ENCODE measurements around the gene P3H4. TPM values are rescaled to one million over a fixed set of nuclear protein-coding genes. Genes with fewer than 3 reads are reported as not detected.
"Not testable (repeated sequence)": the region's sequence is repeated elsewhere in the genome, so short reads cannot be mapped to it uniquely, and the experiment has no call there.

P3H4 gene
- 10 to 100 TPM in 1 of 3 donors, 1 to 10 TPM in 2; 3.3 to 11.1 (median 9.7) TPM for polyA plus RNA-seq

- 0 to 1% (median 1%) methylated on average over 73 to 95 of the region's 96 CpGs for WGBS, 3 donors
- no peak within 1 kb of the TSS for H3K27ac ChIP-seq (ENCODE audit: low read depth, low read length)
Measured at GRCh38 chr17:41811549-41812380, at the start of gene P3H4. Gene P3H4, minus strand, starts transcription at chr17:41811949. Its CDS starts 34 bp downstream, at chr17:41811915.

- WGBS, 3 donors: 74 to 86% (median 81%) methylated on average over 3 of the region's 3 CpGs
- H3K27ac ChIP-seq (ENCODE audit: low read depth, low read length): no peak overlapping the region
Measured at GRCh38 chr17:41860254-41860931, 48.6 kb upstream of the P3H4 start.

GRCh38 chr17:41851382-41851781 is 39.6 kb upstream of the P3H4 start:
- not testable (repeated sequence) for H3K27ac ChIP-seq (ENCODE audit: low read depth, low read length)
- WGBS, 3 donors: 93 to 95% (median 94%) methylated on average over 14 of the region's 14 CpGs

GRCh38 chr17:41849251-41849990 is 37.7 kb upstream of the P3H4 start:
- 80 to 82% (median 80%) methylated on average over 4 of the region's 4 CpGs for WGBS, 3 donors
- H3K27ac ChIP-seq (ENCODE audit: low read depth, low read length): no peak overlapping the region

- 70 to 83% (median 74%) methylated on average over 4 of the region's 4 CpGs for WGBS, 3 donors
- H3K27ac ChIP-seq (ENCODE audit: low read depth, low read length): no peak overlapping the region
Measured at GRCh38 chr17:41848788-41849187, 37.0 kb upstream of the P3H4 start.

- H3K27ac ChIP-seq (ENCODE audit: low read depth, low read length): no peak overlapping the region
- WGBS, 3 donors: 91 to 94% (median 92%) methylated on average over 6 of the region's 6 CpGs
Measured at GRCh38 chr17:41844971-41845370, 33.2 kb upstream of the P3H4 start.

GRCh38 chr17:41840781-41841180 is 29.0 kb upstream of the P3H4 start:
- 76 to 95% (median 82%) methylated on average over 6 of the region's 6 CpGs for WGBS, 3 donors

GRCh38 chr17:41839448-41839847 is 27.7 kb upstream of the P3H4 start:
- 92 to 99% (median 93%) methylated on average over 2 of the region's 2 CpGs for WGBS, 3 donors
- H3K27ac ChIP-seq (ENCODE audit: low read depth, low read length): not testable (repeated sequence)

More at GRCh38 chr17:41840781-41841180, 29.0 kb upstream of the P3H4 start:
- H3K27ac ChIP-seq (ENCODE audit: low read depth, low read length): not testable (repeated sequence)

GRCh38 chr17:41837761-41838538 is 26.2 kb upstream of the P3H4 start, which contains the start of gene KLHL10:
Gene KLHL10, plus strand, starts transcription at chr17:41837825. Its CDS starts 108 bp downstream, at chr17:41837933.
- 91 to 97% (median 96%) methylated on average over 15 of the region's 15 CpGs for WGBS, 3 donors

GRCh38 chr17:41836550-41837196 is 24.9 kb upstream of the P3H4 start:
- WGBS, 3 donors: 46 to 51% (median 49%) methylated on average over 21 of the region's 21 CpGs
- no peak overlapping the region for H3K27ac ChIP-seq (ENCODE audit: low read depth, low read length)

More at GRCh38 chr17:41837761-41838538, 26.2 kb upstream of the P3H4 start, which contains the start of gene KLHL10:
- no peak within 1 kb of the TSS for H3K27ac ChIP-seq (ENCODE audit: low read depth, low read length)

- WGBS, 3 donors: 0 to 1% (median 1%) methylated on average over 55 to 72 of the region's 72 CpGs
- H3K27ac ChIP-seq (ENCODE audit: low read depth, low read length): no peak within 1 kb of the TSS
Measured at GRCh38 chr17:41835800-41836549, 24.2 kb upstream of the P3H4 start, which contains the start of gene NT5C3B. Gene NT5C3B, minus strand, starts transcription at chr17:41836232. Its CDS starts 39 bp downstream, at chr17:41836193.

GRCh38 chr17:41835214-41835799 is 23.6 kb upstream of the P3H4 start:
- 16 to 20% (median 16%) methylated on average over 12 to 13 of the region's 13 CpGs for WGBS, 3 donors
- H3K27ac ChIP-seq (ENCODE audit: low read depth, low read length): no peak overlapping the region

GRCh38 chr17:41829961-41830360 is 18.2 kb upstream of the P3H4 start:
- H3K27ac ChIP-seq (ENCODE audit: low read depth, low read length): not testable (repeated sequence)
- 85 to 86% (median 85%) methylated on average over 10 of the region's 10 CpGs for WGBS, 3 donors

- 89% methylated on average over 19 of the region's 19 CpGs for WGBS, 3 donors
- no peak overlapping the region for H3K27ac ChIP-seq (ENCODE audit: low read depth, low read length)
Measured at GRCh38 chr17:41825175-41825845, 13.6 kb upstream of the P3H4 start.

- 61 to 65% (median 64%) methylated on average over 7 of the region's 7 CpGs for WGBS, 3 donors
- H3K27ac ChIP-seq (ENCODE audit: low read depth, low read length): no peak overlapping the region
Measured at GRCh38 chr17:41824086-41824485, 12.3 kb upstream of the P3H4 start.

- 85 to 91% (median 90%) methylated on average over 7 of the region's 7 CpGs for WGBS, 3 donors
- no peak overlapping the region for H3K27ac ChIP-seq (ENCODE audit: low read depth, low read length)
Measured at GRCh38 chr17:41823580-41823979, 11.8 kb upstream of the P3H4 start.

Measured in adipose tissue (tissue), 3 donors.